Stomach (tissue), 4 donors: ENCODE measurements around the gene TSPAN8.

Source experiments
- CTCF ChIP-seq, 7 experiments: fragments of 450-650 bp in 4 of 7; fragments of 200-600 bp in 3 of 7; sonication (generic) in 3 of 7; IDR thresholded peaks; one replicate each; pipeline ENCODE4 v1.5.1; 2016 to 2019; ENCODE audit warnings: antibody characterized with exemption in 7 of 7, control low read depth in 2 of 7, mild to moderate bottlenecking in 1 of 7
- POLR2A ChIP-seq, 4 donors: fragments of 450-650 bp; IDR thresholded peaks; one replicate each; pipeline ENCODE4 v1.6.1; 2016; ENCODE audit warnings: antibody characterized with exemption in 4 of 4, control low read depth in 2 of 4, mild to moderate bottlenecking in 1 of 4, moderate library complexity in 1 of 4
- POLR2AphosphoS5 ChIP-seq, 3 donors: sonication (generic); formaldehyde crosslinking; IDR thresholded peaks; one replicate each; pipeline ENCODE4 v1.6.1; 2016; ENCODE audit warnings: antibody characterized with exemption in 3 of 3

- TF ChIP-seq CTCF (IDR thresholded peaks at IDR 0.05) (no peak), POLR2AphosphoS5 (IDR thresholded peaks at IDR 0.05) (no peak), POLR2A (IDR thresholded peaks at IDR 0.05) (no peak)
Measured at GRCh38 chr12:71170456-71170855, 12.7 kb upstream of the TSPAN8 start.
